ENCODE results near the gene EMILIN3.
"Not testable (repeated sequence)": the region's sequence is repeated elsewhere in the genome, so short reads cannot be mapped to it uniquely, and the experiment has no call there.

Gene EMILIN3

GRCh38 chr20:41320976-41321375 is 45.6 kb downstream of the EMILIN3 start:
- DNase-seq (ENCODE audit: low read depth in 3 of 3, low spot score in 1 of 3) = no peak

GRCh38 chr20:41320441-41320840 is 46.2 kb downstream of the EMILIN3 start:
- no peak for DNase-seq (ENCODE audit: low read depth in 3 of 3, low spot score in 1 of 3)

GRCh38 chr20:41318271-41318649 is 48.4 kb downstream of the EMILIN3 start:
- DNase-seq (ENCODE audit: low read depth in 3 of 3, low spot score in 1 of 3) = no peak

- DNase-seq (ENCODE audit: low read depth in 3 of 3, low spot score in 1 of 3) = peak; percentile 92 to 95 (median 92)
Observed at GRCh38 chr20:41317546-41318270, 48.9 kb downstream of the EMILIN3 start, which contains the start of gene ZHX3. ZHX3 (minus strand) TSS chr20:41317731; CDS start chr20:41204916, 112,815 bp downstream.

GRCh38 chr20:41316602-41317545 is 49.7 kb downstream of the EMILIN3 start:
- peak; percentile 23 to 76 (median 55) for DNase-seq (ENCODE audit: low read depth in 3 of 3, low spot score in 1 of 3)

GRCh38 chr20:41316051-41316450 is 50.6 kb downstream of the EMILIN3 start:
- no peak for DNase-seq (ENCODE audit: low read depth in 3 of 3, low spot score in 1 of 3)

- no peak for DNase-seq (ENCODE audit: low read depth in 3 of 3, low spot score in 1 of 3)
Observed at GRCh38 chr20:41314386-41314785, 52.2 kb downstream of the EMILIN3 start.

GRCh38 chr20:41312009-41312408 is 54.6 kb downstream of the EMILIN3 start:
- DNase-seq (ENCODE audit: low read depth in 3 of 3, low spot score in 1 of 3) = not testable (repeated sequence)
